ENCODE results near the gene TAS2R1.

Gene TAS2R1, protein sequence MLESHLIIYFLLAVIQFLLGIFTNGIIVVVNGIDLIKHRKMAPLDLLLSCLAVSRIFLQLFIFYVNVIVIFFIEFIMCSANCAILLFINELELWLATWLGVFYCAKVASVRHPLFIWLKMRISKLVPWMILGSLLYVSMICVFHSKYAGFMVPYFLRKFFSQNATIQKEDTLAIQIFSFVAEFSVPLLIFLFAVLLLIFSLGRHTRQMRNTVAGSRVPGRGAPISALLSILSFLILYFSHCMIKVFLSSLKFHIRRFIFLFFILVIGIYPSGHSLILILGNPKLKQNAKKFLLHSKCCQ

DNA sequence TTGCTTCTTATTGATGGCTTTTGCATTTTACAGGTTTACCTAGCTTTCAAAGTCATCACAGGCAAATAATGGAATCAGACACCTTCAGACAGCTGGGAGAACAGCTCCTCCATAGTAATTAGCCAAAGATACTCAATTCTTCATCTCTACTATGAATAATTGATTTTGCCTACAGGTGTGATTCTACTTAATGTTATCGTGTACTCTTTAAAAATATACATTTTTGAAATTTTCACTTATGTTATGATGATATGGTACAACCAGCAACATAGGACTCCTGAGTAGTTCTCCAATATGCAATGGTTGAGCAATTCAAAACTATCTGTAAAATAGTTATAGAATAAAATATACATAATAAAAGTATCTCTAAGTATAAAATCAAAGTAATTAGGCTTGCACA is at the start of gene TAS2R1:
TSS of gene TAS2R1 (minus strand) at position 101 of the 400 bp plus-strand sequence. CDS start 319 bp downstream, outside the sequence.
- DNase-seq (ENCODE audit: low spot score), result no peak

DNA sequence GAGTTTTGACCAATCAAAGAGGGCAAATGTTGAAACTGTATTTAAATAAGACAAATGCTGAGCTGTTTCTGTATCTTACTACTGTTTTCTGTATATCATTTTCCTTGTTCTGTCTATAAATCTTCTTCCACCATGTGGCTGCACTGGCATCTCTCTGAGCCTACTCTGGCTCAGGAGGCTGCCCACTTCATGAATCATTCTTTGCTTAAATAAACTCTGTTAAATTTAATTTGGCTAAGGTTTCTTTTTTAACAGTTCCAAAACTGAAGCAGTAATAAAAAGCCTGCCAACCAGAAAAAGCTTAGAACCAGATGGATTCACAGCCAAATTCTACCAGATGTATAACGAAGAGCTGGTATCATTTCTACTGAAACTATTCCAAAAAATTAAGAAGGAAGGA is 40.2 kb upstream of the TAS2R1 start:
- DNase-seq (ENCODE audit: low spot score), result no peak

DNA sequence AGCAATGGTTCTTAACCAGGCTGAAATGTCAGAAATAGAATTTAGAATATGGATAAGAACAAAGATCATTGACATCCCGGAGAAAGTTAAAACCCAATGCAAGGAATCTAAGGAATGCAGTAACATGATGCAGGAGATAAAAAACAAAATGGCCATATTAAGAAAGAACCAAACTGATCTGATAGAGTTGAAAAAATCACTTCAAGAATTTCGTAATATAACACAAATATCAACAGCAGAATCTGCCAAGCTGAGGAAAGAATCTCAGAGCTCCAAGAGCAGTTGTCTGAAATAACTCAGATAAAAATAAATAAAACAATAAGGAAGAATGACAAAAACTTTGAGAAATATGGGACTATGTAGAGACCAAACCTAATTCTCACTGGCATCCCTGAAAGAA is 37.8 kb upstream of the TAS2R1 start:
- no peak for DNase-seq (ENCODE audit: low spot score)

DNA sequence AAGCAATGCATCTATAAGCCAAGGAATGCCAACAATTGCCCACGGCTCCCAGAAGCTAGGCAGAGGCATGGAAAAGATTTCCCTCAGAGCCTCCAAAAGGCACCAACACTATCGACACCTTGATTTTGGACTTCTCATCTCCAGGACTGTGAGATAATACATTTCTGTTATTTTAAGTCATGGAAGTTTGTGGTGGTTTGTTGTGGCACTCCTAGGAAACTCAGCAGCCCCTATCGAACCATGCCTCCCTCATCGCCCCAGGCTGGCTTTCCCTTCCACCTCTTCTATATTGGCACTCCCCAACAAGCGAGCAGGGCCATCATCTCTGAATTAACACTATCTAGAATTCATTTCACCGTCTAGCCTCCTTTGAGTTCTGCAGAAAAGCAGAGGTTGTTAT is 33.7 kb upstream of the TAS2R1 start:
- DNase-seq (ENCODE audit: low spot score), result no peak

DNA sequence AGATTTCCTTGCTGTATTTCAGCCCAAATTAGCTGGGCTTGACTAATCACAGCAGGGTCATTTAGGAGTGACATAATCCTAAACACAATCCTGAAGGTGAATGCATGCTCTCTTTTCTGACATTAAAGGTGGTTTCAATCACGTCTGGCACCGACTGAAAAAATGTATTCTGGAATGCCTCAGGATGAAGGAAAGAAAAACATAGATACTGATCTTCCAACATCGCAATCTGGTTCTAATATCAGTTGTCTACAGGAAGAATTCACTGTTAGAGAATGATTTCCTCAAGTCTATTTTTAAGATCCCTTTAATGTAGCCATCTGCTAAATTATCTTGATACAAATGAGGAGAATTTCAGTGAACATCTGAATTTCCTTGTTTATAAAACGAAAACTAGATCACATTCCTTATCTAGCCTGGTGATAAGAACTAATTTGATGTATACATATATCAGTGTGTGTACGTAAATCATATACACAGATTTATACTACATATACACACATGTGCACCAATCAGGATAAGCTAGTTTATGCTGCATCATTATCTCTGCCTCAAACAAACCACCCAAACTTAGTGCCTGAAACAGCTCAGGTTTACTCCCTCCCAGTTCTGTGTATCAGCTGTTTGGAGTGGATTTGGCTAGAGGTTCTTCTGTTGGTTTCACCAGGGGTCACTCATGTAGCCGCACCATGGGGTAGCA is 31.3 kb upstream of the TAS2R1 start:
- no peak for DNase-seq (ENCODE audit: low spot score)

DNA sequence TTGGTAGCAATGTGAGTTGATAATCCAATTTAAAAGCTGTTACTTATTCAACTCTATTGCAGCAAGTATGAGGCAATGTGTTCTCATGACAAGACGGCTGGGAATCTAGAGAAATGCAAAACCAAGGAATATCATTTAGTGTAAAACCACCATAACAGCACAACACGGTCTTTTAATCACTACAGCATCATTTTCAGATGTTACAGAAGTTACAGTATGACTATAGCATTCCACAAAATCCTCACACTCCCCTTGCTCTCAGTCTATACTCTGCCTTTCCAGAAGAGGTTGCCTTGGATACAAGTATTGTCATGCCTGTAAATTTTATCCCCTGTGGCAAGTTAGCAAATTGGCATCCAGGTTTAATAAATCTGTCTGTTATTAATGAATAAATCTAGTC is 28.6 kb upstream of the TAS2R1 start:
- DNase-seq (ENCODE audit: low spot score), result no peak

DNA sequence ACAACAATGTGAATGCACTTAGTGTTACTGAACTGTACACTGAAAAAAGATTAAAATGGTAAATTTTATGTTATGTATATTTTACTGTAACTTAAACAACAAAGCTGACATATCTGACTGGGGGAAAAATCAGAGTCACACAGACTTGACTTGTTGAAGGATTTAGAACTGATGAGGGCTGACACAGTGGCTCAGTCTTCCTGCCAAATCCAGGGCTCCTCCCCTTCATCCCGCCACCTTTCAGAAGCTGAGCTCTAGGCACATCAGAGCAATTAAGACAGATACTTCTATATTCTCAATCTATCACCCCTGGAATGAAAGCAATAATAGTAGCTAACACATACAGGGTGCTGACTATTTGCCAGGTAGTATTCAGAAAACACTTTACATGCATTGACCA is 27.7 kb upstream of the TAS2R1 start:
- DNase-seq (ENCODE audit: low spot score), result no peak

DNA sequence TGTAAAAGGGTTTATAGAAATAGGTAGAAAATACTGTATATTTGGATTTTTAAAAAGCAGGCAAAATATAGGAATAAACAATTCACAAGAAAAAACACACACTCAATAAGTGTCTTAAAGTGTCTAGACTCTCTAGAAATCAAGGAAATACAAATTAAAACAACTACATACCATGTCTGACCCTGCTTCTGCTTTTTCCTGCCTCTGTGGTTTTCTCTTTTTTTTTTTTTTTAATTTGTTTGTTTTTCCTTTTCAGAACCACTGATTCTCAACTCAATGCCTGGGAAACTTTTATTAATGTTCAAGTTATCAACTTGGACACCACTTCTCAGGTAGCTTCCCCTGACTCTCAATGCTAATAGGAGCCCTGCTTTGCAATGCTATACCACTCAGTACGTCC is 25.5 kb upstream of the TAS2R1 start:
- DNase-seq (ENCODE audit: low spot score), result no peak

DNA sequence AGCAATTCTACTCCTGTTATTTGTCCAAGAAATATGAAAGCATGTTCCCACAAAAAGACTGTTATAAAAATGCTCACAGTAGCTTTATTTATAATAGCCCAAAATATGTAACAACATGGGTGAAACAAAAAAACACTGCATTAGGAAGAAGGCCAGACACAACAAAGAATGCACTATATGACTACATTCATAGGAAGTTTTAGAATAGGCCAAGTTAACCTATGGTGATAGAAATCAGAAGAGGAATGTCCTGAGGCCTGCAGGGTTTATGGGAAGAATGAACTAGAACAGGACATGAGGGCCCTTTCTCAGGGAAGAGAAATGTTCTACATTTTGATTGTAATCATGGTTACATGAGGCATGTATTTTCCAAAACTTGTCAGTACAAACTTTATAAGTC is 24.7 kb upstream of the TAS2R1 start:
- DNase-seq (ENCODE audit: low spot score), result no peak

DNA sequence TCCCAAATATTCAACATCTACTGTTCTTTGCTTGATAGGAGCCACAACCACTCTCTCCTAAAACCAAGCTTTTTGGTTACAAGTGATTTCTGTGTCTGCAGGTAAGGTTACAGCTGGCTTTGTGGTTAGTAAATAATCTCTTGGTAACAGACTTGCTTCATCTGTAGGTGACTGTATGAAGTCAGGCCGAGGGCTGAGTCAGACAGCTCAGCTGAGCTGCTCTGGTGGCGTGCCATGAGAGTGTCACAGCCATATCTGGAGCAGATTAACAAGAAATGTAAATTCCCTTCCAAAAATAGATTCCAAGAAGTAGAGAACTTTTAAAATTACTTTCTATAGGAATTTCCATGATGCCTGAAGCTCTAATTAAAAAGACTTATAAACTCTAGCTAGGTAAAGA is 23.7 kb upstream of the TAS2R1 start:
- no peak for DNase-seq (ENCODE audit: low spot score)

DNA sequence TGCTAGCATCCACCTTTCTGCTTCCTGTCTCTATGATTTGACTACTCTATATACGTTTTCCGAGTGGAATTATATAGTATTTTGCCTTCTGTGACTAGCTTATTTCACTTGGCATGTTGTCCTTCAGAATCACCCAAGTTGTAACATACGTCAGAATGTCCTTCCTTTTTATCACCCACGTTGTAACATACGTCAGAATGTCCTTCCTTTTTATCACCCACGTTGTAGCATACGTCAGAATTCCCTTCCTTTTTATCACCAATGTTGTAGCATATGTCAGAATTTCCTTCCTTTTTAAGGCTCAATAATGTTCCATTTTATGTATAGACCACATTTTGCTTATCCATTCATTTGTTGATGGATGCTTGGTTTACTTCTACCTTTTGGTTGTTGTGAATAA is 22.9 kb upstream of the TAS2R1 start:
- no peak for DNase-seq (ENCODE audit: low spot score)

DNA sequence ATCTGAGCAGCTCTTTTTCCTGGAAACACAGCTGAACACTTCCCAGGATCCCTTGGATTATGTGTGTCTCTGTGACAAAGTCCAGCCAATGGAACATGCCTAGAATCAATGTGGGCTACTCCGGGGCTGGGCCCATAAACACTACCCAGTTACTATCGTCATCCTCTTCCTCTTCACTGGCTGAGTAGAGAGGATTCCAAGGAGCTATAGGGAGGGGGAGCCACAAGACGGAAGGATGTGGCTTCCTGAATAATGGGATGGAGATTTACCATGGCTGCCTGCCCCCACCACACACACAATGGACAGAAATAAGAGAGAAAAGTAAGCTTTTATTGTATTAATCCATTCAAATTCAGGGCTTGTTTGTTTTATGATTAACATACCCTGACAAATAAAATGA is 22.1 kb upstream of the TAS2R1 start:
- no peak for DNase-seq (ENCODE audit: low spot score)

DNA sequence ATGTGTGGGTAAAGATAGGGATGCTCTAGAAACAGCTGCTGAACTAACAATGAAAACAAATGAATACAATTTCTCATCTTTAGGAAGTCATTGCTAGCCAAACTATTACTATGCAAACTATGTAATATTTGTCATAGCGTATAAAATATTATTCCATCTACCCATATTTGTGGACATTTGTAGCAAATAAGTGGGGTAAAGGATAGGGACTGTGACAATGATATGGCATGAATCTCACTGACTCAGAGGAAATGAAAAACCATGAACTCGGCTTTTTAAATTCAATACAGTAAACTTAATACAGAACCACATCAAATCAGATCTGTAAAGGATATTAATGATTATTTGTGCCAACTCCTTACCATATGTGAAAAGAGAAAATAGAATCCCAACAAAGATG is 16.7 kb upstream of the TAS2R1 start:
- no peak for DNase-seq (ENCODE audit: low spot score)

DNA sequence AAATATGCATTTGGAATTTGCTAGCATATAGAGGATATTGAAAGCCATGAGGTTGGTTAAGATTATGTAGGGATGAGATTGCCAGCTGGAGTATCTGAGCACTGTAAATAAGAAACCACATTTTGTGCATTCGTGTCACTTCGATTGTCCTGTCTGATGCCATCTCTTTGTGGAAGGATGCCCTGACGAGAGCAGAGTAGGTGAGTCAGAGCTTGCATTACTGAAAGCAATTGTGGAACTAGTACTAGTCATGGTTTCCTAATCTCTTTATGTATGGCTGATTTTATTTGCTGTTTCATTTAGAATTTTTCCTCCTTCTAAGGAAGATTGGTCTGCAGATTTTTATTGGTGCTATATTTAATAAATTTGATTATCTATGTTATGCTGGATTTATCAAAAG is 14.5 kb upstream of the TAS2R1 start:
- no peak for DNase-seq (ENCODE audit: low spot score)

DNA sequence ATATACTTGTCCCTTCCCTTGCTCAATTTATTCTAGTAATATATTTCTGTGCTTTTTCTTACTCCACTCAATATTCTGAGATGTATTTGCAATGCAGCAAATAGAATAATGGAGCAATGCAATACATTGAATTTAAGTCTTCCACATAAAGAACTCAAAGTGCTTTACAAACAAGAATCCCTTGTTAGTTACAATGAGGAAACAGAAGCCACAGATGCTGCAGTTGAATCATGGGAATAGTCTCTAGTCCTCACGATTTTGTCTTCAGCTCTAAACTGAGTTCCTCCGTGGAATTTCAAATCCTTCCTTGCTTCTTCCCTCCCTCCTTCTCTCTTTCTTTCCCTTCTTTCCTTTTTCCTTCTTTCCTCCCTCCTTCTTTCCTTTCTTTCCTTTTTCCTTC is 12.5 kb upstream of the TAS2R1 start:
- no peak for DNase-seq (ENCODE audit: low spot score)

DNA sequence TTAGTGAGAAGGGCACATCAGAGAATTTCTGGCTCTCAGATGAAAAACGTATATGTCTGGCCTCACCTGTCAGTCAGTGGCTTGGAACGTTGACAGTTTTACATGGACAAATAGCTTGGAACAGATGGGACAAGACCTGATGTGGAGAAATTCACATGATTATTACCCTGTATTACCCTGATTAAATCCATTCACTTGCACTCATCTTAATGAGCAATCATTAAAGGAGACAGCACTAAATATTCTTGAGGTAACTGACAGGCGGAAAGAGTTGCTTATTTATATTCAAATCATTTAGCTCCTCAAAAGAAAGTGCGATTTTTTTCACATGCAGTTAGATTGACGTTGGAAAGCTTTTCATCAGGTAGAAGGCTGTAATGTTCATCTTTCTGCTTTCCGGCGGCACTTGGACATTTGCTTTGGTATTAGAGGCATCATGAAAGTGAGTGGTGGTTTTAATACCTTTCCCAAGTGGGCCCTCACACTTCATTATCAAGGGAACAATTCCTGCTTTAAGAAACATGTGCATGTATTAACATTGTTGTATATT is 11.7 kb upstream of the TAS2R1 start:
- no peak for DNase-seq (ENCODE audit: low spot score)

DNA sequence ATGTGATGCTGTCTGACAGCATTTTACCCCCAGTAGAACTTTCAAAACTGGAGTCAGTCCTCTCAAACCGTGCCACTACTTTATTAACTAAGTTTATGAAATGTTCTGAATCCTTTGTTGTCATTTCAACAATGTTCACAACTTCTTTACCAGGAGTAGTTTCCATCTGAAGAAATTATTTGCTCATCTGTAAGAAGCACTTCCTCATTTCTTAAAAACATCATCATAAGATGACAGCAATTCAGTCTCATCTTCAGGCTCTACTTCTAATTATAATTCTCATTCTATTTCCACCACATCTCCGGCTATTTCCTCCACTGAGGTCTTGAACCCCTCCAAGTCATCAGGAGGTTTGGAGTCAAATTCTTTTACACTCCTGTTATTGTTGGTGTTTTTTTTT is 2.3 kb upstream of the TAS2R1 start:
- no peak for DNase-seq (ENCODE audit: low spot score)

DNA sequence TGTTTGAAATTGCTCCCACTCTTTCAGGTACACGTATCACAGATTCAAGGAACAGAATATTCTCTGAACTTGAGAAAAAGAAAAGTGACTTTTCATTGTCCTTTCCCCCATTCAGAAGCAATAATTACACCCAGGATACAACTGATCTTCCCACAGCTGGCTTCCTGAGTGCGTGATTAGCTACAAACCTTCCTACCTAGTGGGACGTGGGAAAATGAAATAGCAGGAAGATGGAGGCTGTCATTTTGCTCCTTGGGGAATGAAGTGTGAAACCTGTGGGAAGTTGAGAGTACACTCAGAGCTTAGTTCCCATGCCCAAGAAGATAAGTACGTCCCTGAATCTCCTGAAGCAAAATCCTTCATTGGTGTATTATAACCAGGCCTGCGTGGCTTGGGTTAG is 2.6 kb downstream of the TAS2R1 start:
- DNase-seq (ENCODE audit: low spot score), result no peak

DNA sequence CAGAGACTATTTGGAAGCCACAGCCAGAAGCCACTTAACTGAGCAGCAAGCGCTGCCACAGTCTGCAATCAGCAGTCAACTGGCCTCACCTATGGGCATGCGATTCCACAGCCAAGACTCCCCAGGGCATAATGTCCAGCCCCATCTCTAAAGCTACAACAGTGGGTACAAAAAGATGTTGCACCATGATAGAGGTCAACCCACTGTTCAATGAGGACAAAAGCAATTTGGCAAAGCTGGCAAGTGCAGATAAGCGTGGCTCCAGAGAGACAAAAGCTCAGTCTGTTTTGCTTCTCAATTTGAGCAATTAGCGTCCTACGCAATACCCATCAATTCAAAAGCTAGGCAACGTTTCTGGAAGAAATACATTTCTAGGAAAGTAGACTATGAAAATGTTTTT is 3.2 kb downstream of the TAS2R1 start:
- no peak for DNase-seq (ENCODE audit: low spot score)

DNA sequence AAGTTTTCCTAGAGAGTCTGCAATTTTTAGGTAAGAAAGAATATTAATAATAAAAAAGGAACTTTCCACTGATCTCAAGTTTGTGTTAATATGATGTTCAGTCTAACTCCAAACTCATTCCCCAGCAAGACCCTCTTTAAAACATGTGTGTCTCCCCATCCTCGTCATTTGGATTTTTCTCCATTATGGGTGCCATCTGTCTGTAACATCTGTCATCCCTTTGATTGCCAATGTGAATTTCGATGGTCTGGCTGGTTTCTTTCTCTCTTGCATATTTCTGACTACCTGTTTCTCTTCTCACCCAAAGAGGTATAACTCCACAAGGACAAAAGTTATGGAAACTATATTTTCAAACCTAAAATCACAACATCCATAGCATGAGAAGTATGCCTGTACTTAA is 4.4 kb downstream of the TAS2R1 start:
- no peak for DNase-seq (ENCODE audit: low spot score)

DNA sequence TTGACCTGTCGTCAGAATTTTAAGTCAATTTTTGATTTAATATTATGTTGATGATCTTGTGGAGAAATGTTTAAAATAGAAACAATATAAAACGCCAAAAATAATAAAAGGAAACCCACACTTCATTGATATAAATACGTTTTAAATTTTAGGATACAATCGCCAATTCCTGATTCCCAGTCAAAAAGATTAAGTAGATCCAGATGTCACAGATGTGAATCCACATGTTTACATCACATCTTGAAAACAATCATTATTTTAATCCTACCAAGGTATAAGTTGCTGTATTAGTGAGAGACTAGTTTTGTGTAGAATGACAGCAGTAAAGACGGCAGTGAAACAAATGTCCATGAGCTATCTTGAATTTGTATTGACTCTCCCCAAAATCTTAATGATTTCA is 4.9 kb downstream of the TAS2R1 start:
- DNase-seq (ENCODE audit: low spot score), result no peak

DNA sequence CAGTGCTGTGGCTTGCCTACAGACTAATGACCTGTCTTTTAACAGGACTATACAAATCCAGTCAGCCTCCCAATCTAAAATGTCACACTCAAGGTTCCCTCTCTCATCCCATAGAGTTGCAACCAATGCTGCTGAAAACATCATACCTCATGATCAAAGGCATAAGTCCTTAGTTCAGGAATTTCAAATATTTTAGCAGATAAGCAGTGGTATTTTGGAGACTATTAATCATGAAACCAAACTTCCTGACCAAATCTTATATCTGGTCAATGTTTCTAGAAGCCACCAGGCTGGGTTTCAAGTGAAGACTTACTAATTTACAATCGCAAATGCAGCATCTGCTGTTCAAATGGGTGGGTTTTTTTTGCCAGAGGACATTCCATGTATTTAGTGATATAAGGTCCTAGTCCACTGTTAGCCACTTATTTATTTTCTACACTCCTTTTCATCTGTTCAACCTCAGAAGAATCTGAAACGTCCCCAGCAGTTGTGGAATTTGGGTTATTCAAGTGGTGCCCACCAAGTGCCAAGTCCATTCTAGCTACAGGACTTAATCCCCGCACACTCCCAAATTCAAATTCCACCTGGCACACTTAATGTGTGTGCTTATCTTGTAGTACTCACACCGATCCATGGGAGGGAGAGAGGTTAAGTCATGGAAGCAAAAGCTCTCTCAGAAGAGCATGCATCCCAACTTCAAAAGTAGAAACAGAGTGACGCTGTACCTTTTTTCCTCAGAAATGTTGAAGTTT is 5.8 kb downstream of the TAS2R1 start:
- DNase-seq (ENCODE audit: low spot score), result no peak

DNA sequence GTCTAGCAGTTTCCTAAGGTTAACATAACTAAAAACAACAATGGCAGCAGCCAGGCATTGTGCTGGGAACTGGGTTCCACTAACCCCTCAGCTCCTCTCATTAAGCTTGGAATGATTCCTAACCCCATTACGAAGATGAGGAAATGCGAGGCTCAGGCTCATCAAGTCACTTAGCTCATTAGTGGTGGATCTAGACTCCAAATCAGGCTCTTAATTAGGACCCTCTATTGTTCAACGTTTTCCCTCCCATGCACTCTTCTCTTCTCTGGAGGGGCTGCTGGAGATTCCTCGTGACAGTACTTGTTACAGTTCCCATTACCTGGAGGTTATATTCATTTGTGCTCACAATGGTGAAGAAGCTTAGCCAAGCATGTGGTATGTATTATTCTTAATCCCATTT is 6.5 kb downstream of the TAS2R1 start:
- DNase-seq (ENCODE audit: low spot score), result no peak

Measured in cerebellar cortex (tissue), 1 donor.